Nephron progenitor cell (in vitro differentiated cells): ENCODE data around the gene UCKL1.
A peak's percentile ranks its signal among the peaks of the same experiment; 100 is the strongest.

Experiments used
- DNase-seq: peaks from one replicate; pipeline ENCODE4 v3.0.0; 2021
- H3K27ac Mint-ChIP-seq: 2 replicates; pipeline ENCODE4 v1.8.0; 2021; ENCODE audit warnings: mild to moderate bottlenecking, moderate library complexity, mixed read lengths
- H3K27me3 Mint-ChIP-seq: 2 replicates; pipeline ENCODE4 v1.8.0; 2021; ENCODE audit warnings: mild to moderate bottlenecking, low read depth, mixed read lengths; ENCODE audit not compliant: poor library complexity
- H3K36me3 Mint-ChIP-seq: 2 replicates; pipeline ENCODE4 v1.8.0; 2021; ENCODE audit warnings: low read depth, mixed read lengths
- H3K4me1 Mint-ChIP-seq: 2 replicates; pipeline ENCODE4 v1.8.0; 2021; ENCODE audit warnings: mixed read lengths
- H3K4me3 Mint-ChIP-seq: 2 replicates; pipeline ENCODE4 v1.8.0; 2021; ENCODE audit warnings: mild to moderate bottlenecking, moderate library complexity, mixed read lengths
- H3K9me3 Mint-ChIP-seq: 2 replicates; pipeline ENCODE4 v1.8.0; 2021; ENCODE audit warnings: mild to moderate bottlenecking, moderate library complexity, mixed read lengths
- CTCF ChIP-seq: fragments of 200-600 bp; sonication (generic); IDR thresholded peaks from 2 replicates; pipeline ENCODE4 v1.5.0; 2021; ENCODE audit warnings: antibody characterized with exemption

The UCKL1 gene

DNA sequence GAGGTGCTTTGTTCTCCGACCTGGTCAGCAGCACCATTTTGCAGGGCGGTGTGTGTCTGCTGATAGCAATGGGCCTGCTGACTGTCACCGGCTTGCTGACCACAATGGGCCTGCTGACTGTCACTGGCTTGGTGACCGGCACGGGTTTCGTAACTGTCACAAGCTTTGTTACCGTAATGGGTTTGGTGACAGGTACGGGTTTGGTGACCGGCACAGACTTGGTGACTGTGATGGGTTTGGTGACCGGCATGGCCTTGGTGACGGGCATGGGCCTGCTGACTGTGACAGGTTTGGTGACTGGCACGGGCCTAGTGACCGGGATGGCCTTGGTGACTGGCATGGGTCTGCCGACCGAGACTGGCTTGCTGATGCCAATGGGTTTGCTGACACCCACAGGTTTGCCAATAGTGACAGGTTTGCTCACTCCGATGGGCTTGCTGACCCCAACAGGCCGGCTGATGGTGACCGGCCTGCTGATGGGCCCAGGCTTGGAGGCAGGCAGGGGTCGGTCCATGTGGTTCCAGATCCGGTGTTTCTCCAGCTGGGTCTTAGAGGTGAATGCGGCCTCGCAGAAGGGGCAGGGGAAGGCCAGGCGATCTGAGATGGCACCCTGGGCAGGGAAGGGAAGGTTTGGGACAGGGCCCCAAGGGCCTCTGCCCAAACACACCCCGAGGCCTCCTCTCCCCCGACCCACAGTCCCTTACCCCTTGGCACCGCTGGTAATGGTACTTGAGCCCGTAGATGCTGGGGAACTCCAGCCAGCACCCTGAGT lies 10.1 kb upstream of the UCKL1 start:
- H3K4me3 Mint-ChIP-seq, result no peak overlapping the region
- H3K4me1 Mint-ChIP-seq, result no peaks in the 10 kb centered on the region
- peaks cover 4% of the 10 kb centered on the region for H3K9me3 Mint-ChIP-seq
- H3K27me3 Mint-ChIP-seq, result peaks cover 15% of the 10 kb centered on the region
- peaks cover 19% of the 10 kb centered on the region for H3K36me3 Mint-ChIP-seq
- H3K27ac Mint-ChIP-seq, result no peak overlapping the region
- TF ChIP-seq CTCF, result no peak
- DNase-seq, result peak; percentile 1

DNA sequence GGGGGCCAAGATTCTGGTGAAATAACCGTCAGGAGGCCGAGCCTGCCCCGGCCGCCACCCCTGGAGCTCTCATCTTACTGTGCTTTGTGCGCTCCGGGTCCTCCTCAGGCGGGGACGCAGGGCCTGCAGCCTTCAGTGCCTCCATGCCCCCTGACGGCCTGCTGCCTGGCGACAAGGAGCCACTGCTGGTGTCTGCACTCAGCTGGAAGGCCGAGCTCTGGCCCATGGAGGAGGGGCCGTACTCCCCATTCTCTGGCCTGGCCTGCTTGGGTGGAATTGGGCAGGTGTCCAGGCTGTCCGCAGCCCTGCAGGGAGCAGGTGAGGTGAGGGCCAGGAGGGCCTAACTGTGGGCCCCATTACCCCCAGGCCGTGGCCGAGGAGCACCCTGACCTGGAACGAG lies 8.2 kb upstream of the UCKL1 start:
- no peak for TF ChIP-seq CTCF
- Mint-ChIP-seq H3K27me3 (peaks cover 3% of the 10 kb centered on the region), H3K9me3 (peaks cover 4% of the 10 kb centered on the region)

DNA sequence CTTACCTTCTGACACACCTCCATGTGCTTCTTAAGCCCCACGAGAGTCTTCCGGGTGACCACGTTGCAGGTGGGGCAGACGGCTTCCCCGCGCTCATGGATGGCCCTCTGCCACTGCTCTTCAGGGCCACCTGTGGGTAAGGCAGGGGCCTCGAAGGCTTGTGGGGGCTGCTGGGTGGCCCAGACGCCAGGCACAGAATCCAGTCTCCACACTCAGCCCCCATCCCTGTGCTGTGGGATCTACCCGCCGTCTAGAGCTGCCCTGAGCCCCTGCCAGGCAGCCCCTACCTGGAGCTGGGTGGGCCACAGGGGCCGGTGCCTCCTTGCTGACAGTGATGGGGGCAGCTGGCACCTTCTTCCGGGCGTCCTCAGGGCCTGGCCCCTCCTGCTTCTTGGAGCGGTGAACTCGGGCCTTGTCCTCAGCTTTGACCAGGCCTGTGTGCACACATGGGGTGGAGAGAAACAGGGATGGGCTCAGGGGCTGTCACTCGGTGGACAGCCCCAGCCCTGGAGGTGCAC lies 7.6 kb upstream of the UCKL1 start:
- Mint-ChIP-seq H3K27me3 (peaks cover 3% of the 10 kb centered on the region), H3K36me3 (peaks cover 19% of the 10 kb centered on the region), H3K4me1 (peaks cover 3% of the 10 kb centered on the region), H3K9me3 (peaks cover 4% of the 10 kb centered on the region), H3K4me3 (no peak overlapping the region), H3K27ac (no peak overlapping the region)
- DNase-seq, result no peak
- no peak for TF ChIP-seq CTCF

More for the DNA sequence above, 8.2 kb upstream of the UCKL1 start:
- Mint-ChIP-seq H3K36me3 (peaks cover 19% of the 10 kb centered on the region), H3K4me1 (no peaks in the 10 kb centered on the region), H3K4me3 (no peak overlapping the region), H3K27ac (no peak overlapping the region)
- DNase-seq, result no peak

GRCh38 chr20:63963348-63963741 lies 7.1 kb upstream of the UCKL1 start:
- DNase-seq, result no peak
- peaks cover 19% of the 10 kb centered on the region for H3K36me3 Mint-ChIP-seq
- H3K4me3 Mint-ChIP-seq, result no peak overlapping the region
- H3K27ac Mint-ChIP-seq, result no peak overlapping the region
- H3K9me3 Mint-ChIP-seq, result peaks cover 4% of the 10 kb centered on the region
- peaks cover 8% of the 10 kb centered on the region for H3K4me1 Mint-ChIP-seq
- H3K27me3 Mint-ChIP-seq, result peaks cover 3% of the 10 kb centered on the region
- TF ChIP-seq CTCF, result no peak

- no peak for DNase-seq
- H3K27ac Mint-ChIP-seq, result no peak overlapping the region
- H3K4me1 Mint-ChIP-seq, result peaks cover 15% of the 10 kb centered on the region
- no peak for TF ChIP-seq CTCF
- no peak overlapping the region for H3K4me3 Mint-ChIP-seq
- peaks cover 19% of the 10 kb centered on the region for H3K36me3 Mint-ChIP-seq
- H3K27me3 Mint-ChIP-seq, result peaks cover 3% of the 10 kb centered on the region
- peaks cover 4% of the 10 kb centered on the region for H3K9me3 Mint-ChIP-seq
These were observed 6.5 kb upstream of the UCKL1 start for GRCh38 chr20:63962426-63963347.
